Dermis blood vessel endothelial cell (primary cell): ENCODE results near the gene CRYBG2. TPM values are rescaled to one million over a fixed set of nuclear protein-coding genes. Genes with fewer than 3 reads are reported as not detected.
"Not testable (repeated sequence)": the region's sequence is repeated elsewhere in the genome, so short reads cannot be mapped to it uniquely, and the experiment has no call there.

Experiments used
- DNase-seq: peaks from one replicate; pipeline ENCODE4 v3.0.0; 2010
- total RNA-seq: library from RNA; depleted of rRNA; stranded (reverse); fragments of >200 nt; gene quantifications from 2 replicates; pipeline ENCODE4 v1.2.3, GENCODE V29; 2014

The CRYBG2 gene
- total RNA-seq, 1 donor from 2014 or later: not detected

DNA sequence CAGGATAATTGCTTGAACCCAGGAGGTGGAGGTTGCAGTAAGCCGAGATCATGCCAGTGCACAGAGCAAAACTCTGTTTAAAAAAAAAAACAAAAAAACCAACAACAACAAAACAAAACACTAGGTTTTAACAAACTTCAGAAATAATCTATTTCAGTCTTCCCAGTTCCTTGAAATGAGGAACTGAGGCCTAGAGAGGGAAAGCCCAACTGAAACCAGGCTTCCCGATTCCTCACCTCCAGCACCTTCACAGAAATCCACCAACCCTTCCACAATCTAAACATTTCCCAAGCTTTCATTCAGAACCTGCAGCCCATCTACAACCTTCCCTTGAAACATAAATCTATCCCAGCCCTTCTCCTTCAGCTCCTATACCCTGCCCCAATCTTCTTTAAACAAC is 36.8 kb downstream of the CRYBG2 start:
- DNase-seq: no peak

GRCh38 chr1:26315874-26316850 is 37.8 kb downstream of the CRYBG2 start:
- no peak for DNase-seq

DNA sequence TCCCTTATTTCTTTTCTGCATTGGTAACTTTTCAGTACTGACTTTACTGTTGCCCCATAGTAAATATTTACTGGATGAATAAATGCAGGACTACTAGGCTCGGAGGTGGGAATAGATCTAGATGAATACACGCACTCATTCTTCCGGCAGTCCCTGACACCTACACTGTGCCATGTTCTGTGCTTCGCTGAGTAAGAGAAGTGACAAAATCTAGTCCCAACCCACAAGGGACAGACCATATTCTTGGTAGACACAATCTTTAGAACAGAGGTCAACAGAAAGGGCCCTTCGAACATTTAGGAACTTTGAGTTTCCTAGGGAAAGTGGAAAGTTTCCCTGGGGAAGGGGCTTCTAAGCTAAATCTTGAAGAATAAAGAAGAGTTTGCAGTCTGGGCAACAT is 39.4 kb downstream of the CRYBG2 start:
- DNase-seq: no peak

DNA sequence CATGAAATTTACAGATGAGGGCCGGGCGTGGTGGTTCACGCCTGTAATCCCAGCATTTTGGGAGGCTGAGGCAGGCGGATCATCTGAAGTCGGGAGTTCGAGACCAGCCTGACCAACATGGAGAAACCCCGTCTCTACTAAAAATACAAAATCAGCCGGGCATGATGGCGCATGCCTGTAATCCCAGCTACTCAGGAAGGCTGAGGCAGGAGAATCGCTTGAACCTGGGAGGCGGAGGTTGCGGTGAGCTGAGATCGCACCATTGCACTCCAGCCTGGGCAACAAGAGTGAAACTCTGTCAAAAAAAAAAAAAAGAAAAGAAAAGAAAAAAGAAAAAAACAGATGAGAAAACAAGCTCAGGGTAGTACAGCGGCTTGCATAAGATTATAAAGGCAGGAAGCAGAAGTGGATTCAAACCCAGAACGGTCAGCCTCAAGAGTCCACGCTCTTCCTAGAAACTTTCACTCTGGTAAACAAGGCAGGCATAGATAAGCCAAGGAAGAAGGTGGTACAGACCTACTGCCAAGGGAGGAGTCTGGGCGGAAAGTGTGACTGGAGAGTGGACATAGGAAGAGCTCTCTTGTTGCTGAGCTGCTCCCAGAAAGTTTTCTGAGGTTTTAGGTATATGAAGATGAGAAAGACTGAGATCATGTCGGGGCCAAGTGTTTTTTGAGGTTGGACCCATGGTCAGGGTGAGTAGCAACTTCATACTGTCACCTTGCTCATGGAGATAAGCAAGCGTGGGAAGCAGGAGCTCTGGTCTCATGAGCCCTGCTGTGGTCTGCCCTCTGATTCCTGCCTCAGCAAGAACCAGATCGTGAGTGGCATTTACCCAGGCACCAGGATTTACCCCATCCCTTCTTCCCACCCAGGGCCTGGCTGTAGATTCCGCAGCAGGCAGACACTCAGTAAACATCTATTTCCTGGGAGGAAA is 45.7 kb downstream of the CRYBG2 start:
- not testable (repeated sequence) for DNase-seq

- DNase-seq: no peak
These were observed 46.6 kb downstream of the CRYBG2 start for GRCh38 chr1:26307363-26307781.

GRCh38 chr1:26306290-26307229 is 47.4 kb downstream of the CRYBG2 start, which contains the start of gene UBXN11:
Gene UBXN11 (minus strand): TSS chr1:26306636. CDS start chr1:26302883, 3,753 bp downstream.
- DNase-seq: peak; percentile 97

DNA sequence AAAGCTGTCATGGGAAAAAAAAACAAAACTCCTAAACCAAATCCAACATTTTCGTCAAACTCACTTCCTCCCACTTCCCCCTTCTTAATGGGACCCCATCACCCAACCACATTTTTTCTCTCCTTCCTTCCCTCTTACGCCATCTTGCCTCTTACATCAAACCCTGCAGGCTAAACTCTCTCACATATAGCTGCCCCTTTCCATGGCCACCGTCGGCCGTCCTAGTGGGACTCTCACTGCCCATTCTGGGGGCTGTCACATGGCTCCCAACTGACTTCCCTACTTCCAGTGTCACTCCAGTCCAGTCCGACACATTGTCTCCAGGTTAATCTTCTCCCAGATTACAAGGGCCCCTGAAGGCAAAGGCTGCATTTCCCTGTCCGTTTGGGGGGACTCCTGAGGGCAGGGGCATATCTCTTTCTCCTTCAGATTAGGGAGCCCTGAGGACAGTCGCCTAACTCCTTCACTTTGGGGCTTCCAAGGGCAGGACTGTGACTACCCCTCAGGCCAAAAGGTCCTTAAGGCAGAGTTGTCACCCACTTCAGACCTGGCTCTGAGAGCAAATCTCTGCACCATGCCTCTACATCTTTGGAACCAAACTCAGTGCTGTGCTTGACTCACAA is 48.2 kb downstream of the CRYBG2 start:
- no peak for DNase-seq

GRCh38 chr1:26302733-26303405 is 51.1 kb downstream of the CRYBG2 start:
- DNase-seq: peak; percentile 17

GRCh38 chr1:26300578-26301275 is 53.2 kb downstream of the CRYBG2 start:
- DNase-seq: no peak

DNA sequence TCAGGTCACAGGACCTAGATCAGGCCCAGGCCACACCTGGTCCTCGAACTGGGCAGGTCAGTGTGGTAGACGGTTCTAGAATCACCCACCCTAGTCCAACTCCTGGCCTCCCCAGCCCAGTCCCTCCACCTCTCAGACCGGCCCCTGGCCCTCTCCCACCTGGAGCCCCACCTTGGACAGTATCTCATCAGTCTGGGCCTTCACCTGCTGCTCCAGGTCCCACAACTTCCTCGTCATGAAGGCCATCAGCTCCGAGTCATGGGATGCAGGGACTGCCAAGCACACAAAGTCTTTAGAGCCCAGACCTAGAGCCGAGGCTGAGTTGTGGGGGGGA is 56.2 kb downstream of the CRYBG2 start:
- no peak for DNase-seq

DNA sequence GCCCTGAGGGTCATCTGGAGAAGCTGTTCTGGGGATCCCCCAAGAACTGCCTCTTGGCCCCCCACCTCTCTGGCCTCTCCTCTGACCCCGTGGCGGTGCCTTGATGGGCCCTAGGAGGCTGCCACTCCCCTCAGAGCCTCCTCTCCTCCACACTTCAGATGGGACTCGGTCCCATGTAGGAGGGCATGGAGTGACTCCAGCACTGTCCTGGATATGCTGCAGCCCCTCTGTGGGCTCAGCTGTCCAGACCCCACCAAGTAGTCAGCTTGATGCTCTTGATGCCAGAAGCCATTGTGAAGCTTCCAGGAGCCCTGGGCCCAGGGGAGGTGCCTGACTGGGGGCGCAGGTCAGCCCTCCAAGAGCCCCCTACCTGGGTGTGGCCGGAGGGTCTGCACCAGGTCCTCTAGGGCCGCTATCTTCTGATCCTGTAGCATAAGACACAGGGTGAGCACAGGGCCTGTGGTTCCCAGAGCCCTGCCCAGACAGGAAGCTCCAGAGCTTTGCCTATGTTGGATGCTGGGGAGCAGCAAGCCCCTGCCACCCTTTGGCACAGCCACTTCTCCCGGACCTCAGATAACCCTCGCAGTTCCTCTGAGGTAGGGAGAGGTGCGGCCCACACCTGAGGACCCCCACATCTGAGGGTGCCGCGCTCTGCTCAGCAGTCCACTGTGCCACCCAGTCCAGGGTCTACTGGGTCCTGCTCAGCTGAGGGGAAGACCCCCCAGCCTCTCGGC is 56.7 kb downstream of the CRYBG2 start:
- DNase-seq: no peak

- DNase-seq: no peak
These were observed 57.4 kb downstream of the CRYBG2 start for GRCh38 chr1:26296340-26297056.

- DNase-seq: no peak
These were observed 58.5 kb downstream of the CRYBG2 start for GRCh38 chr1:26295194-26296138.

- no peak for DNase-seq
These were observed 59.9 kb downstream of the CRYBG2 start for GRCh38 chr1:26293911-26294463.

DNA sequence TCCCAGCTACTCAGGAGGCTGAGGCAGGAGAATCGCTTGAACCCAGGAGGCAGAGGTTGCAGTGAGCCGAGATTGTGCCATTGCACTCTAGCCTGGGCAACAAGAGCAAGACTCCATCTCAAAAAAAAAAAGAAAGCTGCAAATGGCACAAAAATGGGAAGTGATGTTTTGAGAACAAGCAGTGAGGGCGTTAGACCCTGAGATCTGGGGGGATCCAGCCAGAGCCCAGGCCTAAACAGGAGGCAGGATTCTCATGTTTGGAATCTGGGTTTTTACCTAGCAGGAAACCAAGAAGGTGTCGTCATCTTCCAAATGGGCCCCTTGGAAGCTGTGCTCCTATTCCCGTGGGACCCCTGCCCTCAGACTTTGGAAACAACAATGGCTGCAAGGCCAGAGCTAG is 61.2 kb downstream of the CRYBG2 start:
- not testable (repeated sequence) for DNase-seq

DNA sequence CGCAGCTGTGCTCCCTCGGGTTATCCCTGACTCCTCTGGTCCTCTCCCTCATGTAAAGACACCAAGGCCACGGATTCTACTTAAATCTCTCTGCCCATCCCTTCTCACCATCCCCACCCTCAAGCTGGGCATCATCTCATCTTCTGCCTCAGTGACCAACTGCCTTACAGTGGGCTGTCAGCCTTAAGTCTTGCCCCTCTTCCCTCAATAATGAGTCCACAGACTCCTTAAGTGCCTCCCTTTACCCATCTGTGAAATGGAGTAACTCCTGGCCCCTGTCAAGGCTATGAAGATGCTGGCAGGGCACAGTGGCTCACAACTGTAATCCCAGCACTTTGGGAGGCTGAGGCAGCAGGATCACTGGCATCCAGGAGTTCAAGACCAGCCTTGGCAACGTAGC is 62.0 kb downstream of the CRYBG2 start:
- no peak for DNase-seq

DNA sequence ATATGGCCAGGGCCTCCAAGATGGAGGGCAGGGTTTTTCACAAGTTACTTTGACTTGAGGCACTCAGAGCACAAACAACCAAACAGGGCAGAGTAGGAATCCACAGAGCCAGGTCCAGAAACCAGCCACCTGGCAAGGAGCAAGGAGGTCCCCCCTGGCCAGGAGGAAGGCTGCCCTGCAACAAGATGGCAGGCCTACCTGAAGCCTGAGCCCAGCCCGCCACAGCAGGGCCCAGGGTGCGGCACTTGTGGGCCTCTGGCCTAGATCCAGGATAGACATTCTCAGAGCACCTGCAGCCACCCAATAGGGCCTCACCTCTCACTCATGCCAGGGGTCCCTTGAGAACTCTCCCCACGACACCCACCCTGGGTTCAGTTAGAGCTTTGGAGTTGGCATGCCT is 62.5 kb downstream of the CRYBG2 start:
- no peak for DNase-seq
